DOHH2 (cell line): ENCODE data around the gene UBASH3B.
"Not testable (repeated sequence)": the region's sequence is repeated elsewhere in the genome, so short reads cannot be mapped to it uniquely, and the experiment has no call there.

Experiments
- H3F3A ChIP-seq: fragments of 200-600 bp; sonication (generic), shearing (Covaris generic); 2 replicates; pipeline ENCODE4 v1.6.0; 2016; ENCODE audit warnings: antibody characterized with exemption, mild to moderate bottlenecking; ENCODE audit not compliant: control insufficient read depth, insufficient read depth
- H3K27ac ChIP-seq: fragments of 200-600 bp; sonication (generic); 2 replicates; pipeline ENCODE4 v1.5.1; 2014; ENCODE audit warnings: low read depth, mild to moderate bottlenecking, low read length, moderate library complexity
- H3K27me3 ChIP-seq: fragments of 200-600 bp; sonication (generic); 2 replicates; pipeline ENCODE4 v1.6.1; 2014; ENCODE audit warnings: mild to moderate bottlenecking, low read length, mixed read lengths; ENCODE audit not compliant: control insufficient read depth
- H3K36me3 ChIP-seq: fragments of 200-600 bp; sonication (generic); 2 replicates; pipeline ENCODE4 v1.6.1; 2014; ENCODE audit warnings: mild to moderate bottlenecking, low read length, moderate library complexity, mixed read lengths; ENCODE audit not compliant: control insufficient read depth
- H3K4me1 ChIP-seq: fragments of 200-600 bp; sonication (generic); 2 replicates; pipeline ENCODE4 v1.6.1; 2014; ENCODE audit warnings: mild to moderate bottlenecking, low read length, mixed read lengths; ENCODE audit not compliant: control insufficient read depth
- H3K4me2 ChIP-seq: fragments of 200-600 bp; sonication (generic); 2 replicates; pipeline ENCODE4 v1.6.0; 2014; ENCODE audit warnings: mild to moderate bottlenecking, low read length, moderate library complexity
- H3K4me3 ChIP-seq: fragments of 200-600 bp; sonication (generic); 2 replicates; pipeline ENCODE4 v1.5.1; 2014; ENCODE audit warnings: mild to moderate bottlenecking, low read length, mixed read lengths
- H3K79me2 ChIP-seq: fragments of 200-600 bp; sonication (generic); 2 replicates; pipeline ENCODE4 v1.6.1; 2014; ENCODE audit warnings: mild to moderate bottlenecking, low read length, mixed read lengths; ENCODE audit not compliant: control insufficient read depth
- H3K9me2 ChIP-seq: fragments of 200-600 bp; sonication (generic); replicated peaks from 2 replicates; pipeline ENCODE4 v1.6.1; 2014; ENCODE audit warnings: mild to moderate bottlenecking, low read length, mixed read lengths; ENCODE audit not compliant: control insufficient read depth
- H3K9me3 ChIP-seq: fragments of 200-600 bp; sonication (generic); 2 replicates; pipeline ENCODE4 v1.6.1; 2014; ENCODE audit warnings: antibody characterized with exemption, low read length, mixed read lengths; ENCODE audit not compliant: control insufficient read depth, insufficient read depth
- H4K20me1 ChIP-seq: fragments of 200-600 bp; sonication (generic); 2 replicates; pipeline ENCODE4 v1.6.0; 2014; ENCODE audit warnings: low read depth, mild to moderate bottlenecking, antibody characterized with exemption, low read length, moderate library complexity; ENCODE audit not compliant: control insufficient read depth, insufficient read depth
- CTCF ChIP-seq: fragments of 200-600 bp; sonication (generic); IDR thresholded peaks from one replicate; pipeline ENCODE4 v1.5.1; 2014; ENCODE audit warnings: antibody characterized with exemption, mild to moderate bottlenecking, low read depth, low read length; ENCODE audit not compliant: poor library complexity, severe bottlenecking
- EZH2phosphoT487 ChIP-seq: fragments of 200-600 bp; sonication (generic); IDR thresholded peaks from 2 replicates; pipeline ENCODE4 v1.6.1; 2017; ENCODE audit warnings: borderline replicate concordance, mild to moderate bottlenecking, antibody characterized with exemption, low read length, moderate library complexity, mixed read lengths

The UBASH3B gene

DNA sequence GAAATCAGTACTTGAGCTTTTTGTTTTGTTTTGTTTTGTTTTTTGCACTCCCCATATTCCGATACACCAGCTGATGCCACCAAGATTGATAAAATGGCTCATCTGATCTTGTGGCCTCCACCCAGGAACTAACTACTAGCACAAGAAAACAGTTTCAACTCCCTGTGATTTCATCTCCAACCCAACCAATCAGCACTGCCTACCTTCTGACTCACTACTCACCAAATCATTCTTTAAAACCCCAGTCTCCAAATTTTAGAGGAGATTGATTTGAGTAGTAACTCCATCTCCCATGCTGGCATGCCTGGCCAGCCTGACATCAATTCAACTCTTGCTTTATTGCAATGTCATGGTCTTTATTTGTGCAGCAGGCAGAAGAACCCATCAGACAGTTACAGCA is 166.7 kb downstream of the UBASH3B start:
- no peak overlapping the region for H3K27ac ChIP-seq
- no peaks in the 10 kb centered on the region for H3K9me2 ChIP-seq
- H3K4me3 ChIP-seq = no peak overlapping the region
- H3K4me1 ChIP-seq = no peaks in the 10 kb centered on the region
- no peaks in the 10 kb centered on the region for H4K20me1 ChIP-seq
- no peaks in the 10 kb centered on the region for H3F3A ChIP-seq
- H3K79me2 ChIP-seq = no peaks in the 10 kb centered on the region
- no peaks in the 10 kb centered on the region for H3K36me3 ChIP-seq
- peaks cover 3% of the 10 kb centered on the region; the same call in 1 of the 2 replicates for H3K9me3 ChIP-seq
- TF ChIP-seq EZH2phosphoT487 (no peak), CTCF (no peak)
- H3K4me2 ChIP-seq = no peak overlapping the region
- H3K27me3 ChIP-seq = no peaks in the 10 kb centered on the region

GRCh38 chr11:122823564-122823963 is 168.0 kb downstream of the UBASH3B start:
- TF ChIP-seq CTCF (no peak), EZH2phosphoT487 (no peak)
- Histone ChIP-seq H3K36me3 (no peaks in the 10 kb centered on the region), H3K27me3 (no peaks in the 10 kb centered on the region), H3K27ac (no peak overlapping the region), H3F3A (no peaks in the 10 kb centered on the region), H3K9me3 (peaks cover 3% of the 10 kb centered on the region; the same call in 1 of the 2 replicates), H3K79me2 (no peaks in the 10 kb centered on the region), H3K9me2 (no peaks in the 10 kb centered on the region), H3K4me1 (no peaks in the 10 kb centered on the region), H4K20me1 (no peaks in the 10 kb centered on the region), H3K4me3 (no peak overlapping the region), H3K4me2 (no peak overlapping the region)

GRCh38 chr11:122829371-122829770 is 173.8 kb downstream of the UBASH3B start:
- H4K20me1 ChIP-seq, H3K79me2 ChIP-seq, H3K36me3 ChIP-seq, H3K9me3 ChIP-seq, H3K27me3 ChIP-seq, H3F3A ChIP-seq, H3K27ac ChIP-seq, H3K4me1 ChIP-seq, H3K4me2 ChIP-seq, H3K9me2 ChIP-seq, H3K4me3 ChIP-seq: not testable (repeated sequence)

DNA sequence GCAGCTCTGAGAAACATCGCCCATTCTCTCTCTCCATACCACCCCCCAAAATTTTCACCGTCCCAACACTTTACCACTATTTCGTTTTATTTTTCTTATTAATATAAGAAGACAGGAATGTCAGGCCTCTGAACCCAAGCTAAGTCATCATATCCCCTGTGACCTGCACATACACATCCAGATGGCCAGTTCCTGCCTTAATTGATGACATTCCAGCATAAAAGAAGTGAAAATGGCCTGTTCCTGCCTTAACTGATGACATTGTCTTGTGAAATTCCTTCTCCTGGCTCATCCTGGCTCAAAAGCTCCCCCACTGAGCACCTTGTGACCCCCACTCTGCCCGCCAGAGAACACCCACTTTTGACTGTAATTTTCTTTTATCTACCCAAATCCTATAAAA is 176.8 kb downstream of the UBASH3B start:
- H3K27me3 ChIP-seq, H4K20me1 ChIP-seq, H3K79me2 ChIP-seq, H3K4me3 ChIP-seq, H3F3A ChIP-seq, H3K4me2 ChIP-seq, H3K9me2 ChIP-seq, H3K4me1 ChIP-seq, H3K9me3 ChIP-seq, H3K36me3 ChIP-seq, H3K27ac ChIP-seq: not testable (repeated sequence)
